GM21381 (cell line): ENCODE measurements around the gene SAG.
A peak's percentile ranks its signal among the peaks of the same experiment; 100 is the strongest.
"Not testable (repeated sequence)": the region's sequence is repeated elsewhere in the genome, so short reads cannot be mapped to it uniquely, and the experiment has no call there.

Experiments
- ATAC-seq: cut with Tn5 transposase; IDR thresholded peaks from one replicate; pipeline ENCODE4 v1.9.1; 2021; ENCODE audit warnings: mild to moderate bottlenecking, moderate library complexity; ENCODE audit not compliant: unreplicated experiment

Gene SAG

DNA sequence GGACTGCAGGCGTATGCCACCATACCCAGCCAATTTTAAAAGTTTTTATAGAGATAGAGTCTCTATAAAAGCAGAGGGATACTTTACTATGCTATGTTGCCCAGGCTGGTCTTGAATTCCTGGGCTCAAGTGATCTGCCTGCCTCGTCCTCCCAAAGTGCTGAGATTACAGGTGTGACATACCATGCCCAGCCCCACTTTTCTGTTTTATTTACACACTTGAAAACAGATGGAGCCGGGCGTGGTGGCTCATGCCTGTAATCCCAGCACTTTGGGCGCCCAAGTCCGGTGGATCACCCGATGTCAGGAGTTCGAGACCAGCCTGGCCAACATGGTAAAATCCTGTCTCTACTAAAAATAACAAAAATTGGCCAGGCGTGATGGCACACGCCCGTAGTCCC, 67.2 kb downstream of the SAG start:
- not testable (repeated sequence) for ATAC-seq

DNA sequence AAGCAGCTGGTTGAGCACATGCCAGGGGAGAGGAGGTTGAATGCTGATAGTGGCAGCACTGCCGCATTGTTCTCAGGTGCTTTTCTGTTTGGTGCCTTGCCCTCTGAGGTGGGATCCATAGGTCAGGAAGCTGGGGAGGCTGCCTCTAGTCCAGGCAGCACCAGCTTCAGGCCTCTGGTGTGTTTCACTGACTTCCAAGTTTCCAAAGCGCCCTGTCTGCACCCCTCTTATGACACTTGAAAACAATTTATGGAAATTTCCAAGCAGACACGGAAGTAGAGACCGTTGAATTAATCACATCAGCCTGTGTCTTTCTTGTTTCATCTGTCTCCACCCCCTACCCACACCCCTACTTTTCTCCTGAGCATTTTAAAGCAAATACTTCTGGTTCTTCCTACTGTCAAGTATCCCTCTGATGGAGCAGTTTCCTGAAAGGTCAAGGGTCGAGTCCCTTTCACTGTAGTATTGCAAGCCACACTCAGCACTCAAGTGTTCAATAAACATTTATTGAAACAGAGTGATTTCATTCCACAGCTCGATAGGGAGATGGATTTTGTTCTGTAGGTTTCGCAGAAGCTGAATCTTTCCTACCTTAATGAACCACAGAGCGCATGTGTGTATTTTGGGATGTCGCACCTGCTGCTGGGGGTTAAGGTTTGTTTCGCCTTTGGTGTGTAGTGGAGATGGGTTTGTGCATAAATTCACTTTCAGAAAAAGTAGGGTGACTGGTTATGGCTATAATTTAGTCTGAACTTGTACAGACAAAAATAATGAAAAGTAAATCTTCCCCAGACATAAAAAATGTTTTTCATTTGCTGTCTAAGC, 68.1 kb downstream of the SAG start:
- ATAC-seq, result no peak

- ATAC-seq, result no peak
Observed at GRCh38 chr2:233379034-233379433, 71.4 kb downstream of the SAG start.

DNA sequence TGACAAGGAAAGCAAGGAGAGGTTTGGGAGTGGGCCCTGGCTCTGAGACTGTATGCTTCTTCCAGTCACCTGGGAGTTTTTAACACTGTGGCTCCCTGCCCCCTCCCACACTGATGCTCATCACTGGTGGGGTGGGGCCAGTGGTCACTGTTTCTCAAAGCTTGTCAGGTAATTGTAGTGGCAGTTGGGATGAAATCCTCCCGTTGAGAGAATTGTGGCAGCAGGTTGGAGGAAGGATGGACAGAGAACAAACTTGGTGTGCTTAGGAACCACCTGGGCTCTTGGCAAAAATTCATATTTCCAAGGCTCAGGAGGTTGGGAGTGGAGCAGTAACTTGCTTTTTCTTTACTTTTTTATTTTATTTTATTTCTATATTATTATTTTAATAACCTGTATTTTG, 71.8 kb downstream of the SAG start:
- no peak for ATAC-seq

GRCh38 chr2:233380132-233380895, 72.7 kb downstream of the SAG start:
- no peak for ATAC-seq

GRCh38 chr2:233380995-233381637, 73.5 kb downstream of the SAG start:
- no peak for ATAC-seq

- no peak for ATAC-seq
Observed at GRCh38 chr2:233381638-233381995, 74.0 kb downstream of the SAG start.

- ATAC-seq, result no peak
Observed at GRCh38 chr2:233384015-233384414, 76.4 kb downstream of the SAG start.

- ATAC-seq, result no peak
Observed at GRCh38 chr2:233384811-233385488, 77.3 kb downstream of the SAG start.

DNA sequence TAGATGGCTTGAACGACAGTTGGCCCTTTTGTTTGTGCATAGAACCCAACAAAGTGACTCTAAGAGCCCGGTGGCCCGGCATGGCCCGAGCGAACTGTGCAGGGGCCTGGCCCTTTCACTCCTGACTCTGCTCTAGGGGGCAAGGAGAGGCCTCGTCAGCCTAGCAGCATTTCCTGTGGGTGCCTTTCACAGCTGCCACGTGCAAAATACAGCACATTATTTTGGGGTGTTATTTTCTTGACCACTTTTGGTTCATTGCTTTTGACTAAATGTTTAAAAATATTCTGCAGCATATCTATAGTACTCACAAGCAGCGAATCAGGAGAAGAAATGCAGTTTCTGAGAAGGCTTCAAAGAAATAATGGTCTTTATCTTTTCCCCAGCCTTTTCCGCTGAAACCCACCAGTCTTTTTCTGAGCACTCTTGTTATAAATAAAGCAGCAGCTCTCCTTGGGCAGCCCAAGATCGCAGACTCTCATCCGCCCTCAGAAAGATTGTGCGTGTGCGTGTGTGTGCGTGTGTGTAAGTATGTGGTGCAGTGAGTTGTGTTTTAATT, 78.0 kb downstream of the SAG start:
- ATAC-seq, result peak; percentile 55

- no peak for ATAC-seq
Observed at GRCh38 chr2:233386382-233387041, 78.9 kb downstream of the SAG start.

DNA sequence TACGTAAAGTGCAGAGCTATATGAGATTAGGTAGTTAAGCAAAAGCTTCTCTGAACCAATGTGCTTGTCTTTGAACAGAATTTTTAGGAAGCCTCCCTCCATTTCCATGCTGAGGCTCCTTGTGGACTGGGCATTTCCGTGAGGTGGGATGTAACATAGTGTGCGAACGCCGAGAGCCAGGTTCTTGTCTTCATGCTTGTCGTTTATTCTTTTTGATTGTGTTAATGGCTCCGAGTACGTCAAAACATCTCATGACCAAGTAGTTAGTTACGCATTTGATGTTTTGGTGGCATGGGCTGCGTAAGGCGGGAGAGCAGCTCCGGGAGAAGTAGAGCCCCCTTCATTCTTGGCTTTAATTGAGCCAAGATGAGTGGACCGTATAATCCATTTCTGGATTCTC, 79.6 kb downstream of the SAG start:
- no peak for ATAC-seq

- ATAC-seq, result no peak
Observed at GRCh38 chr2:233387667-233388528, 80.3 kb downstream of the SAG start.

GRCh38 chr2:233389601-233390125, 82.0 kb downstream of the SAG start:
- ATAC-seq, result no peak

DNA sequence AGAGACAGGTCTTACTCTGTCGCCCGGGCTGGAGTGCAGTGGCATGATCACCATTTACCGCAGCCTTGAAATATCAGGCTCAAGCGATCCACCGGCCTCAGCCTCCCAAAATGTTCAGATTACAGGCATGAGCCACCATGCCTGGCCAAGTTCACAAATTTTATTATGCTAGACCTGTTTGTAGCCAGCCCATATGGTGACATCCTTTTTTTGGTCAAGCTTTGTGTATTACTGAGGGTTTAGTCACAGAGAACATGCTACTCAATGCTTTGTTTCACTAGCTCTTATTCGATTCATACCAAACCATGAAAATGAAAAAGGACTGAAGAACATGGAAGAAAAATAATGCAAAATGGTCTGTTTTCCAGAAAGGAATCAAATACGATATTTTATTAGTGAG, 88.1 kb downstream of the SAG start:
- no peak for ATAC-seq
